Progenitor cell of endocrine pancreas (in vitro differentiated cells): ENCODE results near the gene NOL11. TPM values are rescaled to one million over a fixed set of nuclear protein-coding genes. Genes with fewer than 3 reads are reported as not detected.
"Not testable (repeated sequence)": the region's sequence is repeated elsewhere in the genome, so short reads cannot be mapped to it uniquely, and the experiment has no call there.

Experiments
- DNase-seq: peaks from one replicate; pipeline ENCODE4 v3.0.0; 2021; ENCODE audit warnings: low spot score; ENCODE audit not compliant: unreplicated experiment
- H3K27ac Mint-ChIP-seq: 2 replicates; pipeline ENCODE4 v1.8.0; 2021; ENCODE audit warnings: mild to moderate bottlenecking, moderate library complexity, mixed read lengths
- H3K27me3 Mint-ChIP-seq: 2 replicates; pipeline ENCODE4 v1.8.0; 2021; ENCODE audit warnings: mixed read lengths
- H3K36me3 Mint-ChIP-seq: 2 replicates; pipeline ENCODE4 v1.8.0; 2022; ENCODE audit warnings: mixed read lengths; ENCODE audit not compliant: insufficient read depth
- H3K4me1 Mint-ChIP-seq: 2 replicates; pipeline ENCODE4 v1.8.0; 2021; ENCODE audit warnings: low read depth, mixed read lengths
- H3K4me3 Mint-ChIP-seq: 2 replicates; pipeline ENCODE4 v1.8.0; 2021; ENCODE audit warnings: low read depth, mild to moderate bottlenecking, moderate library complexity, mixed read lengths
- H3K9me3 Mint-ChIP-seq: 2 replicates; pipeline ENCODE4 v1.8.0; 2021; ENCODE audit warnings: low read depth, mixed read lengths
- total RNA-seq: library from RNA; stranded (reverse); gene quantifications from 2 replicates; pipeline ENCODE4 v1.2.1, GENCODE V29; 2021
- TF ChIP-seq, protein P1 (sequence below): fragments of 200-600 bp; sonication (generic); IDR thresholded peaks from one replicate; pipeline ENCODE4 v1.5.0; 2021; ENCODE audit warnings: antibody characterized with exemption, mild to moderate bottlenecking; ENCODE audit not compliant: unreplicated experiment

Gene NOL11
- total RNA-seq, 1 donor from 2014 or later, result 63.0 TPM

DNA sequence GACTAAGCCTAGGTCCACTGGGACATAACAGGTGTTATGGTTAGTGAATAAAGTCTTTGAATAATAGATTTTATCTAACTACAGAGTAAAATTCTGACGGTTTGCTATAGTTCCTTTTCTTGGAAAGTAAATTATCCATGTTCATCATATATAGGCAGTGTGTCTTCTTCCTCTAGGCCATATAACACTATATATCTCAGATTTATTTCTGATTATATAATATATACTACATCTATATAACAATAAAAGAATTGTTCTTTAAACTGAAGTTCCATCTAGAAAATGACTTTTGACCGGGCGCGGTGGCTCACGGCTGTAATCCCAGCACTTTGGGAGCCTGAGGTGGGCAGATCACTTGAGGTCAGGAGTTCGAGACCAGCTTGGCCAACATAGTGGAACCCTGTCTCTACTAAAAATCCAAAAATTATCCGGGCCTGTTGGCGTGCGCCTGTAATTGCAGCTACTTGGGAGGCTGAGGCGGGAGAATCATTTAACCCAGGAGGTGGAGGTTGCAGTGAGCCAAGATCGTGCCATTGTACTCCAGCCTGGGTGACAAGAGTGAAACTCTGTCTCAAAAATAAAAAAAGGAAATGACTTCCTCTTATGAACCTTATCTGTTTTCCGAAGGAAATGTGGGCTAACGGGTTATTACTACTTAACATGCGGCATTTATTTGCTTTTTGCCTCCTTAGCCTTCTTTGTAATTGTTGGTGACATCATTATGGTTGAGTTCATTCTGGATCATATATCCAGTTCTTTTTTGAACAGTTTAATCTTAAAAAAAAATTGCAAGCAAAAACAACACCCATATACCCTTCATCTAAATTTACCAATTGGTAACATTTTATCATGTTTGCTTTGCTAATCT, 29.2 kb downstream of the NOL11 start:
- Mint-ChIP-seq H3K36me3 (peaks cover 10% of the 10 kb centered on the region), H3K27ac (no peak overlapping the region), H3K9me3 (no peaks in the 10 kb centered on the region), H3K4me1 (no peaks in the 10 kb centered on the region), H3K27me3 (no peaks in the 10 kb centered on the region), H3K4me3 (no peak overlapping the region)
- TF ChIP-seq, protein P1, sequence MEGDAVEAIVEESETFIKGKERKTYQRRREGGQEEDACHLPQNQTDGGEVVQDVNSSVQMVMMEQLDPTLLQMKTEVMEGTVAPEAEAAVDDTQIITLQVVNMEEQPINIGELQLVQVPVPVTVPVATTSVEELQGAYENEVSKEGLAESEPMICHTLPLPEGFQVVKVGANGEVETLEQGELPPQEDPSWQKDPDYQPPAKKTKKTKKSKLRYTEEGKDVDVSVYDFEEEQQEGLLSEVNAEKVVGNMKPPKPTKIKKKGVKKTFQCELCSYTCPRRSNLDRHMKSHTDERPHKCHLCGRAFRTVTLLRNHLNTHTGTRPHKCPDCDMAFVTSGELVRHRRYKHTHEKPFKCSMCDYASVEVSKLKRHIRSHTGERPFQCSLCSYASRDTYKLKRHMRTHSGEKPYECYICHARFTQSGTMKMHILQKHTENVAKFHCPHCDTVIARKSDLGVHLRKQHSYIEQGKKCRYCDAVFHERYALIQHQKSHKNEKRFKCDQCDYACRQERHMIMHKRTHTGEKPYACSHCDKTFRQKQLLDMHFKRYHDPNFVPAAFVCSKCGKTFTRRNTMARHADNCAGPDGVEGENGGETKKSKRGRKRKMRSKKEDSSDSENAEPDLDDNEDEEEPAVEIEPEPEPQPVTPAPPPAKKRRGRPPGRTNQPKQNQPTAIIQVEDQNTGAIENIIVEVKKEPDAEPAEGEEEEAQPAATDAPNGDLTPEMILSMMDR, result no peak
- no peak for DNase-seq

DNA sequence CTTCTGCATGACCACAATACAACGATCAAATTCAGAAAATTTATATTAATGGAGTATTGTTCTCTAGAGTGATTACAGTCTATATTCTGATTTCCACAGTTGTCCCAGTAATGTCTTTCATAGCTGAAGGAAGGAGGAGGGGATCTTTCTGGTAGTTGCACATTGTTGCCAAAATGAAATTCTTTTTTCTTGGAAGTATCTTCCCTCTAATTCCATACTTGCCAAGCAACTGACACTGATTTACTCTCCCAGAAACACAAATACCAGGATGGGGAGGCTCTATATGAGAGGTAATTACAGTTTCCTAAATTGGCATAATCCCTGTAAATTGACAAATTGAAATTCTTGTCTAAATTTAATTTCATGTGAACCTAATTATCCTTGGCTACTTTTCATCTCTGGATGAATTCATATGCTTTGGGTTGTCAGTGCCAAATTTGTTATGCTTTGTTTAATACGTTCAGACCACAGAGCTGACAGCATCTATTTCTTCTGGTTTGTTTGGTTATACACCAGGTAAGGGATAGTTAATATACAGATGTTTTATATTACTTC, 30.0 kb downstream of the NOL11 start:
- H3K27ac Mint-ChIP-seq, result no peak overlapping the region
- H3K27me3 Mint-ChIP-seq, result no peaks in the 10 kb centered on the region
- H3K4me1 Mint-ChIP-seq, result no peaks in the 10 kb centered on the region
- H3K4me3 Mint-ChIP-seq, result no peak overlapping the region
- DNase-seq, result no peak
- no peaks in the 10 kb centered on the region for H3K9me3 Mint-ChIP-seq
- peaks cover 6% of the 10 kb centered on the region for H3K36me3 Mint-ChIP-seq
- TF ChIP-seq, protein P1, result no peak

DNA sequence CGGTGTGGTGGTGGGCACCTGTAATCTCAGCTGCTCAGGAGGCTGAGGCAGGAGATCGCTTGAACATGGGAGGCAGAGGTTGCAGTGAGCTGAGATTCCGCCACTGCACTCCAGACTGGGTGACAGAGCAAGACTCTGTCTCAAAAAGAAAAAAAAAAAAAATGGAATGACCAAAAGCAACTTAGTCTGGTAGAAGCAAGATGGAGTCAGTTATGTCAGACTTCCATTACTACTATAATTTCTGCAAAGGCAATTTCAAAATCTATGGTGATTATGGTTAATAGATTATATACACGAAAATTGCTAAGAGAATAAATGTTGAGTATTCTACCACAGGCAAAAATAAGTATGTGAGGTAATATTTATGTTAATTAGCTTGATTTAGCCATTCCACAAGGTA, 32.3 kb downstream of the NOL11 start:
- H3K4me3 Mint-ChIP-seq, result no peak overlapping the region
- no peak overlapping the region for H3K27ac Mint-ChIP-seq
- H3K9me3 Mint-ChIP-seq, result no peaks in the 10 kb centered on the region
- H3K27me3 Mint-ChIP-seq, result no peaks in the 10 kb centered on the region
- TF ChIP-seq, protein P1, result no peak
- peaks cover 4% of the 10 kb centered on the region for H3K36me3 Mint-ChIP-seq
- no peaks in the 10 kb centered on the region for H3K4me1 Mint-ChIP-seq
- DNase-seq, result no peak

- H3K4me3 Mint-ChIP-seq, result no peak overlapping the region
- H3K36me3 Mint-ChIP-seq, result peaks cover 9% of the 10 kb centered on the region
- DNase-seq, result no peak
- H3K27ac Mint-ChIP-seq, result no peak overlapping the region
- no peaks in the 10 kb centered on the region for H3K27me3 Mint-ChIP-seq
- no peaks in the 10 kb centered on the region for H3K4me1 Mint-ChIP-seq
- H3K9me3 Mint-ChIP-seq, result no peaks in the 10 kb centered on the region
- TF ChIP-seq, protein P1, result no peak
These were observed 33.7 kb downstream of the NOL11 start for GRCh38 chr17:67751101-67752074.

DNA sequence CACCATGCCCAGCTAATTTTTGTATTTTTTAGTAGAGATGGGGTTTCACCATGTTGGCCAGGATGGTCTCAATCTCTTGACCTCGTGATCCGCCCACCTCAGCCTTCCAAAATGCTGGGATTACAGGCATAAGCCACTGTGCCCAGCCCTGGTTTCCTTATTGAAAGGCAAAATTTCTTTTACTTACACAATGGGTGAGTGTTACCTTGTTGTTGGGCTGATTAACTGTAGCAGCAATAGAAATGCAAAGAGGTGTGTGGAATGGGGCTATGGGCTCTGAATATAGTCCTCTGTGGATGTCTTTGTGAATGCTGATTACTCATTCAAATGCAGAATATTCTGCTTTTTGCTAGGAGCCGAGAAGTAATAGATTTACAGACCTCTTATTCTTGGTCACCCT, 34.4 kb downstream of the NOL11 start:
- H3K4me3 Mint-ChIP-seq, DNase-seq, H3K4me1 Mint-ChIP-seq, H3K27me3 Mint-ChIP-seq, H3K9me3 Mint-ChIP-seq, H3K27ac Mint-ChIP-seq: not testable (repeated sequence)
- H3K36me3 Mint-ChIP-seq, result peaks cover 11% of the 10 kb centered on the region
